MCF 10A (cell line): ENCODE data around the gene IGFBP1. TPM values are rescaled to one million over a fixed set of nuclear protein-coding genes. Genes with fewer than 3 reads are reported as not detected.
A peak's percentile ranks its signal among the peaks of the same experiment; 100 is the strongest.

Source experiments
- BruUV-seq: library from RNA; stranded (reverse); fragments of 400-500 nt; replicated peaks from 2 replicates; lab custom pipeline; 2021; lab: Mats Ljungman, UMichigan
- CTCF ChIA-PET: fragments of 300-600 bp; sonication (Branson Sonifier 250); formaldehyde crosslinking; extraction: SDS; loops from one replicate; lab custom pipeline; 2021; ENCODE audit warnings: antibody characterized with exemption, inconsistent platforms; lab: Yijun Ruan, JAX
- POLR2A ChIA-PET: fragments of 300-600, 350-650 bp; sonication (Branson Sonifier 250); formaldehyde crosslinking; extraction: SDS; loops from one replicate; lab custom pipeline; 2020; ENCODE audit warnings: antibody characterized with exemption, inconsistent platforms; lab: Yijun Ruan, JAX
- DNase-seq: peaks from one replicate; pipeline ENCODE4 v3.0.0-alpha.2; 2018; ENCODE audit not compliant: unreplicated experiment
- H3K27ac Mint-ChIP-seq: one replicate; pipeline ENCODE4 v1.8.0; 2022; ENCODE audit warnings: mild to moderate bottlenecking, low read depth, mixed read lengths; ENCODE audit not compliant: unreplicated experiment
- H3K27me3 Mint-ChIP-seq: one replicate; pipeline ENCODE4 v1.8.0; 2022; ENCODE audit warnings: mixed read lengths; ENCODE audit not compliant: insufficient read depth, unreplicated experiment
- H3K36me3 Mint-ChIP-seq: one replicate; pipeline ENCODE4 v1.8.0; 2022; ENCODE audit warnings: mild to moderate bottlenecking, moderate library complexity, mixed read lengths; ENCODE audit not compliant: insufficient read depth, unreplicated experiment
- H3K4me1 Mint-ChIP-seq: one replicate; pipeline ENCODE4 v1.8.0; 2022; ENCODE audit warnings: mixed read lengths; ENCODE audit not compliant: insufficient read depth, unreplicated experiment
- H3K4me3 Mint-ChIP-seq: one replicate; pipeline ENCODE4 v1.8.0; 2022; ENCODE audit warnings: mild to moderate bottlenecking, moderate library complexity, mixed read lengths; ENCODE audit not compliant: unreplicated experiment
- H3K9me3 Mint-ChIP-seq: one replicate; pipeline ENCODE4 v1.8.0; 2022; ENCODE audit warnings: mixed read lengths; ENCODE audit not compliant: unreplicated experiment
- CTCF ChIP-seq: fragments of 200-600 bp; IDR thresholded peaks from one replicate; pipeline ENCODE4 v1.8.0; 2022; ENCODE audit warnings: antibody characterized with exemption, mild to moderate bottlenecking; ENCODE audit not compliant: unreplicated experiment
- intact Hi-C: fragments of 100-400 bp; cut with micrococcal nuclease; formaldehyde crosslinking; loops from 2 replicates; pipeline ENCODE4 v1.14.1; 2022
- total RNA-seq: library from RNA; stranded (reverse); gene quantifications from 2 replicates; pipeline ENCODE4 v1.2.3, GENCODE V29; 2022

Gene IGFBP1
- total RNA-seq, 1 experiment from 2014 or later: not detected

GRCh38 chr7:45893996-45894664 lies 5.8 kb downstream of the IGFBP1 start:
- no peak overlapping the region for H3K27ac Mint-ChIP-seq
- H3K4me1 Mint-ChIP-seq: no peaks in the 10 kb centered on the region
- no peak for DNase-seq
- H3K36me3 Mint-ChIP-seq: no peaks in the 10 kb centered on the region
- BruUV-seq: no TSS peak
- no peak overlapping the region for H3K4me3 Mint-ChIP-seq
- CTCF ChIA-PET: interaction anchor here (0.6 to 1.2 kb wide), 2 partner anchors 21 to 1451 kb away, joined by 3 read pairs; no protein-coding TSS in a partner anchor
- intact Hi-C loops: no loop called here
- H3K27me3 Mint-ChIP-seq: peaks cover 12% of the 10 kb centered on the region
- POLR2A ChIA-PET: no interaction called here
- H3K9me3 Mint-ChIP-seq: no peaks in the 10 kb centered on the region
- TF ChIP-seq CTCF: no peak

- Mint-ChIP-seq H3K9me3 (no peaks in the 10 kb centered on the region), H3K27ac (no peak overlapping the region), H3K4me1 (no peaks in the 10 kb centered on the region), H3K27me3 (peaks cover 12% of the 10 kb centered on the region), H3K36me3 (no peaks in the 10 kb centered on the region), H3K4me3 (no peak overlapping the region)
- intact Hi-C loops: no loop called here
- TF ChIP-seq CTCF: no peak
- ChIA-PET POLR2A (no interaction called here), CTCF (no interaction called here)
- DNase-seq: no peak
- no TSS peak for BruUV-seq
These were observed 6.4 kb downstream of the IGFBP1 start for GRCh38 chr7:45894665-45895062.

- BruUV-seq: no TSS peak
- ChIA-PET CTCF (interaction anchor here (0.7 kb wide), 2 partner anchors 20 to 409 kb away, joined by 3 read pairs; no protein-coding TSS in a partner anchor), POLR2A (no interaction called here)
- intact Hi-C loops: no loop called here
- H3K4me3 Mint-ChIP-seq: no peak overlapping the region
- no peak for TF ChIP-seq CTCF
- H3K9me3 Mint-ChIP-seq: no peaks in the 10 kb centered on the region
- H3K27me3 Mint-ChIP-seq: peaks cover 12% of the 10 kb centered on the region
- H3K4me1 Mint-ChIP-seq: no peaks in the 10 kb centered on the region
- no peaks in the 10 kb centered on the region for H3K36me3 Mint-ChIP-seq
- no peak overlapping the region for H3K27ac Mint-ChIP-seq
- DNase-seq: peak; percentile 69
These were observed 8.9 kb downstream of the IGFBP1 start for GRCh38 chr7:45897042-45897690.

GRCh38 chr7:45898222-45898621 lies 9.9 kb downstream of the IGFBP1 start:
- Mint-ChIP-seq H3K9me3 (no peaks in the 10 kb centered on the region), H3K27me3 (peaks cover 12% of the 10 kb centered on the region), H3K36me3 (no peaks in the 10 kb centered on the region), H3K27ac (no peak overlapping the region), H3K4me3 (no peak overlapping the region), H3K4me1 (no peaks in the 10 kb centered on the region)
- ChIA-PET CTCF (interaction anchor here (0.6 kb wide), 1 partner anchor 454 kb away, joined by 3 read pairs; no protein-coding TSS in a partner anchor), POLR2A (no interaction called here)
- TF ChIP-seq CTCF: no peak
- DNase-seq: no peak
- BruUV-seq: no TSS peak
- intact Hi-C loops: no loop called here
